ENCODE data around the gene SLC16A11. TPM values are rescaled to one million over a fixed set of nuclear protein-coding genes. Genes with fewer than 3 reads are reported as not detected.
"Not testable (repeated sequence)": the region's sequence is repeated elsewhere in the genome, so short reads cannot be mapped to it uniquely, and the experiment has no call there.

The SLC16A11 gene
- under 1 TPM; 0.41 to 0.67 (median 0.59) TPM for polyA plus RNA-seq (ENCODE audit: insufficient read length in 4 of 4)

- DNase-seq (ENCODE audit: low read depth in 4 of 4, low spot score in 3 of 4), result no peak
Observed at GRCh38 chr17:7043497-7044198, at the start of gene SLC16A11. Gene SLC16A11, minus strand, starts transcription at chr17:7044092. Its CDS starts 579 bp downstream, at chr17:7043513.

DNA sequence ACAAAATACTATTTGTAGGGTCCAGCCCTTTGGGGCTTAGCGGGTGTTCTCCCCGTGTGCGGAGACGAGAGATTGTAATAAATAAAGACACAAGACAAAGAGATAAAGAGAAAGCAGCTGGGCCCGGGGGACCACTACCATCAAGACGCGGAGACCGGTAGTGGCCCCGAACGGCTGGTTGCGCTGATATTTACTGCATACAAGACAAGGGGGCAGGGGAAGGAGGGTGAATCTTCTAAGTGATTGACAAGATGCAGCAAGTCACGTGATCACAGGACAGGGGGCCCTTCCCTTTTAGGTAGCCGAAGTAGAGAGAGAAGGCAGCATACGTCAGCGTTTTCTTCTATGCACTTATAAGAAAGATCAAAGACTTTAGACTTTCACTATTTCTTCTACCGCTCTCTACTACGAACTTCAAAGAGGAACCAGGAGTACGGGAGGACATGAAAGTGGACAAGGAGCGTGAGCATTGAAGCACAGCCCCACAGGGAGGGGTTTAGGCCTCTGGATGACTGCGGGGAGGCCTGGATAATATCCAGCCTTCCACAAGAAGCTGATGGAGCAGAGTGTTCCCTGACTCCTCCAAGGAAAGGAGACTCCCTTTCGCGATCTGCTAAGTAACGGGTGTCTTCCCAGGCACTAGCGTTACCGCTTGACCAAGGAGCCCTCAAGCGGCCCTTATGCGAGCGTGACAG, 47.6 kb upstream of the SLC16A11 start:
- not testable (repeated sequence) for DNase-seq (ENCODE audit: low read depth in 4 of 4, low spot score in 3 of 4)

DNA sequence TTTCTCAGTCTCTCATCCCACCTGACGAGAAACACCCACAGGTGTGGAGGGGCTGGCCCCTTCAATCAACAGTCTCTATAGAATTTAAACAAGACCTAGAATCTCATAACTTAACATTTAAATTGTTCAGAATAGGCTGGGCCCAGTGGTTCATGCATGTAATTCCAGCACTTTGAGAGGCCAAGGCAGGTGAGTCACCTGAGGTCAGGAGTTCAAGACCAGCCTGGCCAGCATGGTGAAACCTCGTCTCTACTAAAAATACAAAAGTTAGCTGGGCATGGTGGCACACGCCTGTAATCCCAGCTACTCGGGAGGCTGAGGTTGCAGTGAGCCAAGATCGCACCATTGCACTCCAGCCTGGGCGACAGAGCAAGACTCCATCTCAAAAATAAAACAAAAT, 45.7 kb upstream of the SLC16A11 start:
- not testable (repeated sequence) for DNase-seq (ENCODE audit: low read depth in 4 of 4, low spot score in 3 of 4)

DNA sequence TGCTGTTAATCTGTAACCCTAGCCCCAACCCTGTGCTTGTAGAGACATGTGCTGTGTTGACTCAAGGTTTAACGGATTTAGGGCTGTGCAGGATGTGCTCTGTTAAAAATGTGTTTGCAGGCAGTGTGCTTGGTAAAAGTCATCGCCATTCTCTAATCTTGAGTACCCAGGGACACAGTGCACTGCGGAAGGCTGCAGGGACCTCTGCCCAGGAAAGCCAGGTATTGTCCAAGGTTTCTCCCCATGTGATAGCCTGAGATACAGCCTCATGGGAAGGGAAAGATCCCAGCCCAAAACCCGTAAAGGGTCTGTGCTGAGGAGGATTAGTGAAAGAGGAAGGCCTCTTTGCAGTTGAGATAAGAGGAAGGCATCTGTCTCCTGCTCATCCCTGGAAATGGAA, 44.5 kb upstream of the SLC16A11 start:
- DNase-seq (ENCODE audit: low read depth in 4 of 4, low spot score in 3 of 4), result not testable (repeated sequence)

GRCh38 chr17:7084088-7084487, 40.2 kb upstream of the SLC16A11 start:
- DNase-seq (ENCODE audit: low read depth in 4 of 4, low spot score in 3 of 4), result no peak

DNA sequence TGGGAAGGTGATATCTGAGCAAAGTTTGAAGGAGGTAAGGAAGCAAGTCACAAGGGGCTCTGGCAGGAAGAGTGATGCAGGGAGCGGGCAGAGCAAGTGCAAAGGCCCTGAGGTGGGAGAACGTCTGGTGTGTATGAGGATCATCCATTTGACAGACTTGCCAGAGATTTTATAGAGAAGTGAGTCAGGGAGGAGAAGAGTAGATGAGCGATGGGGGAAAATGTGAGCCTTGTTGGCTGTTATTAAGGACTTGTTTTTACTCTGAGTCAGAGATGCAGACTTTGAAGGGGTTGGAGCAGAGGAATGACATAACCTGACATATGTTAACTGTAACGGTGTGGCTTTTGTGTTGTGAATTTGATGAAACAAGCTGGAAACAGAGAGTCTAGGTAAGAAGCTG, 39.7 kb upstream of the SLC16A11 start:
- no peak for DNase-seq (ENCODE audit: low read depth in 4 of 4, low spot score in 3 of 4)

- DNase-seq (ENCODE audit: low read depth in 4 of 4, low spot score in 3 of 4), result no peak
Observed at GRCh38 chr17:7081341-7082062, 37.6 kb upstream of the SLC16A11 start.

- DNase-seq (ENCODE audit: low read depth in 4 of 4, low spot score in 3 of 4), result no peak
Observed at GRCh38 chr17:7080456-7081041, 36.7 kb upstream of the SLC16A11 start.

- no peak for DNase-seq (ENCODE audit: low read depth in 4 of 4, low spot score in 3 of 4)
Observed at GRCh38 chr17:7079581-7080455, 35.9 kb upstream of the SLC16A11 start, which contains the start of gene CLEC10A. Gene CLEC10A, minus strand, starts transcription at chr17:7080251. Its CDS starts 1,439 bp downstream, at chr17:7078812.

DNA sequence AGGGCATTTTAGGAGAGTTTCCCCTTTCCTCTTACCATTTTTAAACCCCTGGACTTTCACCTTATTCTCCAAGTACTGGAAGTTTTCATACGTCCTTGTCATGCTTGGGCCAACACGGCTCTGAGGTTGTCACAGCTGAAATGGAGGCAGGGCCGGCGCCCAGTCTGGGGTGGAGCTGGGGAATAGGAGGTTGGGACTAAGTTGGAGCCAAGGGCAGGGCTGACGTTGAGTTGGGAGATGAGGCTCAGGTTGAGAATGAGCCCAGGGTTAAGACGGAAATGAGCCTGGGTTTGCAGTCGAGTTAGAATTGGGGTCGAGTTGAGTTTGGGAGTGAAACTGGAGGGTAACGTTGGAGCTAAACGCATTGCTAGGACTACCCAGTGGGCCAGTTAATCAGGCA, 34.8 kb upstream of the SLC16A11 start:
- DNase-seq (ENCODE audit: low read depth in 4 of 4, low spot score in 3 of 4), result no peak

- no peak for DNase-seq (ENCODE audit: low read depth in 4 of 4, low spot score in 3 of 4)
Observed at GRCh38 chr17:7077911-7078546, 34.1 kb upstream of the SLC16A11 start.

DNA sequence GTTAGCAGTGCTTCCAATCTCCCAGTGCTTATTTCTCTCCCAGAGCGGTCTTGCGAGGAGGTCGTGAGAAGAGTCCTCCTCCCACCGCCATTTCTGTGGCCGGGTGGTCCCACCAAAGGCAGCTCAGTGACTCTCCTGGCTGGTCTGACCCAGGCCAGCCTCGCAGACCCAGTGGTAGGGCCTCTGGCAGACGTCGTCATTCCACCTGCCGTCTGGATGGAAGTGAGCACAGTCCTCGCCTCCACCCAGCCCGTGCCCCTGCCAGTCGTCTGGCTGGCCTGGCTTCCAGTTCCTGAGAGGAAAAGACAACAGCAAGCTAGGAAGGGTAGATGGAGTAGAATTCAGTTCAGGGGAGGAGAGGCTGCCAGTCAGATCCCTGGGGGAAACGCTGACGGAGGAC, 31.0 kb upstream of the SLC16A11 start:
- no peak for DNase-seq (ENCODE audit: low read depth in 4 of 4, low spot score in 3 of 4)

DNA sequence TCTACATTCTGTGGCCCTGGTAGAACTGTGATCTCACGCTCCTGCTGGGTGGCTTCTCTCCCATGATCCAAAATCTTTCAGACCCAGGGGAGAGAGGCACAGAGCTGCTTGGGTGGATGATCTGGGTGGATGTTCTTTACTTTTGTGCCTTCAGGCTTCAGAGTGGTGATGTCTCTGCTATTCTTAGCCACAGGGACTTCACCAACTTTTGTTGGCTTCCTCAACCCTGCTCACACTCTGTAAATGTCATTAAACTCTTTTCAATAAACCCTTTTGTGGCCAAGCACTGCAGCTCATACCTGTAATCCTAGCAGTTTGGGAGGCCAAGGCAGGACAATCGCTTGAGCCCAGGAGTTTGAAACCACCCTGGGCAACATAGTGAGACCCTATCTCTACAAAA, 28.5 kb upstream of the SLC16A11 start:
- DNase-seq (ENCODE audit: low read depth in 4 of 4, low spot score in 3 of 4), result no peak

DNA sequence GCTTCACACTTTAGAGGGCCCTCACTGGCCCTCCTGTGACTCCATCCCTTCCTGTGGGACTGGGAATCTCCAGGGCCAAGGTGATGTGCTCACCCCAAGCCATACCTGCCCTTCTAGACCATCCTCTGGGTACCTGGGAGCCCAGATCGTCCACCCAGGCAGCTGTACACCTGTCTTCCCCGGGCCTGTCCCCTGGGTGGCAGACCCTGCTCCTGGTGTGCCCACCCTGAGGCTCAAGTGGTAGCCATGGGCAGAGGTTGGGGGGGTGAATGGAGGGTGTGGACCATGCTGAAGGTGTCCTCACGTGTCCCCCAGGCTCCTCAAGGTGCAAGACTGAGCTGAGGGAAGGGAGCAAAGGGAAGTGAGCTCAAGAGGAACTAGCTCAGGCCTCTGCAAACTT, 26.8 kb upstream of the SLC16A11 start:
- no peak for DNase-seq (ENCODE audit: low read depth in 4 of 4, low spot score in 3 of 4)

DNA sequence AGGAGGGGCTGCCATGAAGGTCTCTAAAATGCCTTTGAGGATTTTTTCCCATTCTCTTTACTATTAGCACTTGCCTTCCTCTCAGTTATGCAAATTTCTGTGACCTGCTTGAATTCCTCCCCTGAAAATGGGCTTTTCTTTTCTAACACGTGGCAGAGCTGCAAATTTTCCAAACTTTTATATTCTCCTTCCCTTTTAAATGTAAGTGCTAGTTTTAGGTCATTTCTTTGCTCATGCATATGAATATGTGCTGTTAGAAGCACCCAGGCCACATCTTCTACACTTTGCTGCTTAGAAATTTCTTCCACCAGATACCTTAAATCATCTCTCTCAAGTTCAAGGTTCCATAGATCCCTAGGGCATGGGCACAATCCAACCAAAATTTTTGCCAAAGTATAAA, 24.4 kb upstream of the SLC16A11 start:
- DNase-seq (ENCODE audit: low read depth in 4 of 4, low spot score in 3 of 4), result no peak

- DNase-seq (ENCODE audit: low read depth in 4 of 4, low spot score in 3 of 4), result no peak
Observed at GRCh38 chr17:7067198-7067597, 23.3 kb upstream of the SLC16A11 start.

GRCh38 chr17:7064261-7064660, 20.4 kb upstream of the SLC16A11 start:
- no peak for DNase-seq (ENCODE audit: low read depth in 4 of 4, low spot score in 3 of 4)

GRCh38 chr17:7063518-7064094, 19.7 kb upstream of the SLC16A11 start:
- no peak for DNase-seq (ENCODE audit: low read depth in 4 of 4, low spot score in 3 of 4)

DNA sequence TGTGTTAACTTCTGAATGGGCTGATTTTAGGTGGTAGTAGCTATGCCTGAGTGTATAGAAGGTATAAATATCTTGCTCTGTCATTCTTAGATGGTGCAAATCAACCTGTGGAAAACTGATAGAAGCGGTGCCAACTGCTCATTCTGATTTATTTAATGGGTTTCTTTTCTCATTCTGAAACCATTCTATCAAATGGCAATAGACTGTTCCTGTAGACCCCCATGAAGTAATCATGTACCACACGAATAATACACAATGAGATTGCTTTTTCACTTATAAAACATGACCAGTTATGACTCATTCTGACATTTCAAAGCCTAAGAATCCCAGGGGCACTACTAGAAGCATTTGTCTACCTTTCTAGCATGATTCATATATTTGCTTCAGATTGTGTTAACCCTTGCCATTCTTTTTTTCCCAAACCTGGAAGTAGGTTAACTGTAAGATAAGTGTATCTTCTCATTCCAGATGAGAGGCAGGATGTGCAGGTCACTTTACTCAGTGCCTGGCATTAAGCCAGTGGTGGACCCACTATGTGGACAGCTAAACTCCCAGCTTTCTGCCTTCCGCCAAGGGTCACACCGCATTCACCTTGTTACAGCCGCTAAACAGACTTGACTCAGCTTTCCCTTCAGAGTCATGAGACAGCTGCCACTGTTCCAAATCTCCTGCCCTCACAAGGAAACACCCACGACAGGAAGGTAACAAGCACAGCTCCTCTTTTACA, 16.4 kb upstream of the SLC16A11 start:
- no peak for DNase-seq (ENCODE audit: low read depth in 4 of 4, low spot score in 3 of 4)
